AG09309 (cell line): ENCODE data around the gene DUOXA2.

Experiments
- DNase-seq: peaks from one replicate; pipeline ENCODE4 v3.0.0-alpha.2; 2010; ENCODE audit warnings: low read depth
- H3K4me3 ChIP-seq: 2 replicates; pipeline ENCODE4 v1.5.1; 2011; ENCODE audit warnings: mild to moderate bottlenecking, low read depth, low read length, moderate library complexity; ENCODE audit not compliant: control insufficient read depth
- TF ChIP-seq, protein P1 (sequence below): IDR thresholded peaks from 2 replicates; pipeline ENCODE4 v1.5.1; 2011; ENCODE audit warnings: mild to moderate bottlenecking, low read depth, low read length, inconsistent platforms; ENCODE audit not compliant: insufficient read depth, control insufficient read depth; ENCODE audit errors: missing control alignments

Gene DUOXA2

DNA sequence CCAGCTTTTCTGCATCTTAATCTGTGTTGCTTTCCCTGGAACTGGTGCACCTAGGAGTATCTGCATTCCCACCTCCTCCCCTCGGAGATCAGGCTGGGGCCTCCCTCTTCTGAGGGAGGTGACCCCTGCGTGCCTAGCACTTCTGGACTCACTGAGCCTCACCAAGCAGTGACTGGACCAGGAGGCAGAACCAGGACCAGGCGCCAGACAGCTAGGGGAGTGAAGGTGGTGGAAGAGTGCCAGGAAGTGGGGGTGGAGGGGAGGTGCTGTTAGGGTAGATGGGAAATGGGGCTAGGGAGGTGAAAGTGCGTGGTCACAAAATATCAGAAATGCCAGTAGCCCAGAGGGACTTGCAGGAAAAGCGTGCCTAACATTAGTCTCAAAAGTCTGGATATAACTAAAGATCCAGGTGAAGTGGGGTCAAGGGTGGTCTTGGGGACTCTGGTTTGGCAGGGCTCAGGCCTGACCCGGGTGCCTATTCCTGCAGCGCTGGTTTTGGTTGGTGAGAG lies 1.2 kb downstream of the DUOXA2 start:
- no peak for DNase-seq
- no peak overlapping the region for H3K4me3 ChIP-seq
- TF ChIP-seq, protein P1, sequence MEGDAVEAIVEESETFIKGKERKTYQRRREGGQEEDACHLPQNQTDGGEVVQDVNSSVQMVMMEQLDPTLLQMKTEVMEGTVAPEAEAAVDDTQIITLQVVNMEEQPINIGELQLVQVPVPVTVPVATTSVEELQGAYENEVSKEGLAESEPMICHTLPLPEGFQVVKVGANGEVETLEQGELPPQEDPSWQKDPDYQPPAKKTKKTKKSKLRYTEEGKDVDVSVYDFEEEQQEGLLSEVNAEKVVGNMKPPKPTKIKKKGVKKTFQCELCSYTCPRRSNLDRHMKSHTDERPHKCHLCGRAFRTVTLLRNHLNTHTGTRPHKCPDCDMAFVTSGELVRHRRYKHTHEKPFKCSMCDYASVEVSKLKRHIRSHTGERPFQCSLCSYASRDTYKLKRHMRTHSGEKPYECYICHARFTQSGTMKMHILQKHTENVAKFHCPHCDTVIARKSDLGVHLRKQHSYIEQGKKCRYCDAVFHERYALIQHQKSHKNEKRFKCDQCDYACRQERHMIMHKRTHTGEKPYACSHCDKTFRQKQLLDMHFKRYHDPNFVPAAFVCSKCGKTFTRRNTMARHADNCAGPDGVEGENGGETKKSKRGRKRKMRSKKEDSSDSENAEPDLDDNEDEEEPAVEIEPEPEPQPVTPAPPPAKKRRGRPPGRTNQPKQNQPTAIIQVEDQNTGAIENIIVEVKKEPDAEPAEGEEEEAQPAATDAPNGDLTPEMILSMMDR = no peak

DNA sequence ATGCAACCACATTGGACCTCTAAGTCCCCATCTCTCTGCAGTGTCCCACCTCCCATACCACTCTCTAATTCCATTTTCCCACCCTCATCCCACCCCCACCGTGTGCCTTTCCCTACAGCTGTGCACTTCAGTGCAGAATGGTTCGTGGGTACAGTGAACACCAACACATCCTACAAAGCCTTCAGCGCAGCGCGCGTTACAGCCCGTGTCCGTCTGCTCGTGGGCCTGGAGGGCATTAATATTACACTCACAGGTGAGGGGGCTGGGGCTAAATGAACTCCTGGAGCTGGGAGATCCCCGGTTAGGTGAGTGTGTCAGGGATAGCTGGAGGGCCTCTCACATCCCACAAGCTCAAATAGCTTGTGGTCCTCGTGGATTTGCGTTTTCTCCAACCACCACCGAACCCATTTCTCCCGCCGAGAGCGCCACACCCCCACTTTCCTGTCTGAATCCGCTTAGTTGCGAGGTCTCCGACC lies 1.9 kb downstream of the DUOXA2 start:
- H3K4me3 ChIP-seq = no peak overlapping the region
- TF ChIP-seq, protein P1 = no peak
- DNase-seq = no peak

DNA sequence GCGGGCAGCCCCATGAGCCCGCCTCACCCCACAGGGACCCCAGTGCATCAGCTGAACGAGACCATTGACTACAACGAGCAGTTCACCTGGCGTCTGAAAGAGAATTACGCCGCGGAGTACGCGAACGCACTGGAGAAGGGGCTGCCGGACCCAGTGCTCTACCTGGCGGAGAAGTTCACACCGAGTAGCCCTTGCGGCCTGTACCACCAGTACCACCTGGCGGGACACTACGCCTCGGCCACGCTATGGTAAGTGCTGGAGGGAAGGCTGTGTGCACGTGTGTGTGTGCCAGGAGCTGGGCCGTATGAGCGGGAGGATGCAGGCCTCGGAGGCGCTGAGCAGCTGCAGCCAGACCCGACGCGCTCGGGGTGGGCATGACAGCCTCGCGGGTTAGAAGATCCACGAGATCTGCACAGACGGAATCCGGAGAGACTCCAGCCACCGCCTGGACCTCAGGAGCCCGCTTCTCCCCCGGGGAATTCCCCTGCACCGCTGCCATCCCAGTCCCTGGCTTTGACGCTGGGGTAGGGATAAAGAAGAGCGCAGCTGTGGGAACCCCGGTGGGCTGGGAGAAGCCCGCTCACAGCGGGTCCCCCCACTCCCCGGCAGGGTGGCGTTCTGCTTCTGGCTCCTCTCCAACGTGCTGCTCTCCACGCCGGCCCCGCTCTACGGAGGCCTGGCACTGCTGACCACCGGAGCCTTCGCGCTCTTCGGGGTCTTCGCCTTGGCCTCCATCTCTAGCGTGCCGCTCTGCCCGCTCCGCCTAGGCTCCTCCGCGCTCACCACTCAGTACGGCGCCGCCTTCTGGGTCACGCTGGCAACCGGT lies 2.6 kb downstream of the DUOXA2 start:
- no peak overlapping the region for H3K4me3 ChIP-seq
- TF ChIP-seq, protein P1 = no peak
- DNase-seq = no peak

DNA sequence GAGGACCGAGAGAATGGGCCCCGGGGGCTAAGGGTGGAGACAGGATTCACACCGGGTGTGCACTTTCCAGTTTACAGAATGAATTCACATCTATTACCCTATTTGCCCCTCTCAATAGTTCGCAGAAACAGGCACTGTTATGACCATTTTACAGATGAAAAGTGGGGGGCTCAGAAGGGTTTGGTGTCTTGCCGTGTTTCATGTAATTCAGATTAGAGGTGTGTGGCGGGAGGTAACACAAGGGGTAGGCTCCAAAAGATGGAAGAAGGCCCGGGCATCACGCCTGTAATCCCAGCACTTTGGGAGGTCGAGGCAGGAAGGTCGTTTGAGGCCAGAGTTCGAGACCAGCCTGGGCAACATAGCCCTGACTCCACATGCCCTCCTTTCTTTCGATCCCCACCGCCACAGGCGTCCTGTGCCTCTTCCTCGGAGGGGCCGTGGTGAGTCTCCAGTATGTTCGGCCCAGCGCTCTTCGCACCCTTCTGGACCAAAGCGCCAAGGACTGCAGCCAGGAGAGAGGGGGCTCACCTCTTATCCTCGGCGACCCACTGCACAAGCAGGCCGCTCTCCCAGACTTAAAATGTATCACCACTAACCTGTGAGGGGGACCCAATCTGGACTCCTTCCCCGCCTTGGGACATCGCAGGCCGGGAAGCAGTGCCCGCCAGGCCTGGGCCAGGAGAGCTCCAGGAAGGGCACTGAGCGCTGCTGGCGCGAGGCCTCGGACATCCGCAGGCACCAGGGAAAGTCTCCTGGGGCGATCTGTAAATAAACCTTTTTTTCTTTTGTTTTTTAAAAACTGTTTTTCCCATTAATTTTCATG lies 3.4 kb downstream of the DUOXA2 start:
- DNase-seq = no peak
- TF ChIP-seq, protein P1 = no peak
- H3K4me3 ChIP-seq = no peak overlapping the region

DNA sequence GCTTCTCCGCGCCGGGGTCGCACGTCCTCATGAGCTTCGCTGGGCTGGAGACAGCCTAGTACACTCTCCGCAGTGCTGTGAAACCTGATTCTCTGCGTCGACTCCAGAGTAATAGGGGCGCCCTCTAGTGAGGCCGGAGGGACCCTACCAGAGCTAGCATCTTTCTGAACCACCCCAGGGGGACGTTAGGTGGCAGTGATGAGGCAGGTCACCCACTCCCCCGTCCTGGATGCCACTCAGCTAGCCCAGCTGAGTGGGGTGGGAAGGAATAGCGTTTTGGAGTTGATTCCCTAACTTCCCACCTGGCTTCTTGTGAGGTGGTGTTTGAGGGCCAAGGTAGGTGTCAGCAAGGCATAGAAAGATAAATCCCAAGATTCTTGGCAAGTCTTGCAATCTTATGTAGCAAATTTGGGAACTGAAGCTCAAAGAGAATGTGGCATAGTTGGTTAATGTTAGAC lies 4.0 kb downstream of the DUOXA2 start:
- peak; percentile 61 for DNase-seq
- no peak overlapping the region for H3K4me3 ChIP-seq
- TF ChIP-seq, protein P1 = peak; percentile 100

DNA sequence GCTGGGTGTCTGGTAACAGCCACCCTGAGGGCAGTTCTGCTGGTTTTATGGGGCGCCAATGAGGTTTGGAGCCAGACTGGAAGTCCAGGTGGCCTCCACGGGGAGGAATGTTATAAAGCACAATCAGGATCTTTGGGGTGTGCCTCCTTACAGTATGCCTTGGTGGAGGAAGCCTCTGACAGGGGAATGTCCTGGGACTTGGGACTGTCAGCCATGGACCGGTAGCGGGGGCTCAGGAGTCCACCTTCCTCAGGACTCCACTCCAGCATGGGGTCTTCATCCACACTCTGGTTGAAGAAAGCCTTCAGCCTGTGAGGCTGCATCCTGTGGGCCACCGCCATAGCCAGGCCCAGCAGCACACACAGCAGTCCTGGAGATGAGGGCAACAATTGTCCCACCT lies 4.9 kb downstream of the DUOXA2 start:
- H3K4me3 ChIP-seq = no peak overlapping the region
- DNase-seq = no peak
- TF ChIP-seq, protein P1 = no peak
